Activated T-cell treated with anti-CD3 and anti-CD28 coated beads, Interleukin-2, amount 50 U/mL, for 24 hours (primary cell): Measurements from ENCODE around the gene JUP.

Source experiments
- DNase-seq: peaks from one replicate; pipeline ENCODE4 v3.0.0-alpha.2; 2020
- H3K27ac Mint-ChIP-seq: 2 replicates; pipeline ENCODE4 v1.8.0; 2020; ENCODE audit warnings: mild to moderate bottlenecking, mixed read lengths
- H3K27me3 Mint-ChIP-seq: 2 replicates; pipeline ENCODE4 v1.8.0; 2020; ENCODE audit warnings: mixed read lengths
- H3K36me3 Mint-ChIP-seq: 2 replicates; pipeline ENCODE4 v1.8.0; 2020; ENCODE audit warnings: low read depth, mixed read lengths
- H3K4me1 Mint-ChIP-seq: 2 replicates; pipeline ENCODE4 v1.8.0; 2020; ENCODE audit warnings: low read depth, mixed read lengths
- H3K4me3 Mint-ChIP-seq: 2 replicates; pipeline ENCODE4 v1.8.0; 2020; ENCODE audit warnings: mild to moderate bottlenecking, moderate library complexity, mixed read lengths
- H3K9me3 Mint-ChIP-seq: 2 replicates; pipeline ENCODE4 v1.8.0; 2020; ENCODE audit warnings: mixed read lengths

JUP gene

GRCh38 chr17:41734949-41735313 lies 51.6 kb downstream of the JUP start:
- H3K4me3 Mint-ChIP-seq, result peak overlapping the region; percentile 33
- peaks cover 6% of the 10 kb centered on the region for H3K4me1 Mint-ChIP-seq
- no peak for DNase-seq
- H3K36me3 Mint-ChIP-seq, result no peaks in the 10 kb centered on the region
- H3K9me3 Mint-ChIP-seq, result no peaks in the 10 kb centered on the region
- no peak overlapping the region for H3K27ac Mint-ChIP-seq
- peaks cover 63% of the 10 kb centered on the region for H3K27me3 Mint-ChIP-seq

- H3K9me3 Mint-ChIP-seq, result no peaks in the 10 kb centered on the region
- DNase-seq, result peak; percentile 46
- no peak within 1 kb of the TSS for H3K27ac Mint-ChIP-seq
- H3K4me3 Mint-ChIP-seq, result peak within 1 kb of the TSS; percentile 33
- H3K36me3 Mint-ChIP-seq, result no peaks in the 10 kb centered on the region
- H3K27me3 Mint-ChIP-seq, result peaks cover 63% of the 10 kb centered on the region
- H3K4me1 Mint-ChIP-seq, result peaks cover 6% of the 10 kb centered on the region
Measured at GRCh38 chr17:41734139-41734948, 52.2 kb downstream of the JUP start, which contains the start of gene HAP1. Gene HAP1, minus strand, starts transcription at chr17:41734643. Its CDS starts 9 bp downstream, at chr17:41734634.

- H3K27me3 Mint-ChIP-seq, result peaks cover 65% of the 10 kb centered on the region
- H3K4me1 Mint-ChIP-seq, result peaks cover 6% of the 10 kb centered on the region
- H3K36me3 Mint-ChIP-seq, result no peaks in the 10 kb centered on the region
- no peaks in the 10 kb centered on the region for H3K9me3 Mint-ChIP-seq
- H3K27ac Mint-ChIP-seq, result no peak overlapping the region
- DNase-seq, result no peak
- no peak overlapping the region for H3K4me3 Mint-ChIP-seq
Measured at GRCh38 chr17:41733348-41734138, 53.0 kb downstream of the JUP start.

- H3K4me3 Mint-ChIP-seq, result no peak overlapping the region
- H3K27me3 Mint-ChIP-seq, result peaks cover 56% of the 10 kb centered on the region
Measured at GRCh38 chr17:41731836-41732235, 54.7 kb downstream of the JUP start.

GRCh38 chr17:41730479-41730878 lies 56.0 kb downstream of the JUP start:
- Mint-ChIP-seq H3K27me3 (peaks cover 43% of the 10 kb centered on the region), H3K4me3 (no peak overlapping the region), H3K27ac (no peak overlapping the region), H3K36me3 (no peaks in the 10 kb centered on the region), H3K4me1 (peaks cover 6% of the 10 kb centered on the region), H3K9me3 (no peaks in the 10 kb centered on the region)
- no peak for DNase-seq

More at GRCh38 chr17:41731836-41732235, 54.7 kb downstream of the JUP start:
- no peaks in the 10 kb centered on the region for H3K9me3 Mint-ChIP-seq
- no peaks in the 10 kb centered on the region for H3K36me3 Mint-ChIP-seq
- no peak overlapping the region for H3K27ac Mint-ChIP-seq
- no peak for DNase-seq
- H3K4me1 Mint-ChIP-seq, result peaks cover 6% of the 10 kb centered on the region

- no peak for DNase-seq
- Mint-ChIP-seq H3K27me3 (peaks cover 40% of the 10 kb centered on the region), H3K9me3 (no peaks in the 10 kb centered on the region)
Measured at GRCh38 chr17:41728056-41728455, 58.5 kb downstream of the JUP start.

GRCh38 chr17:41725134-41725533 lies 61.4 kb downstream of the JUP start:
- no peaks in the 10 kb centered on the region for H3K4me1 Mint-ChIP-seq
- no peak overlapping the region for H3K4me3 Mint-ChIP-seq
- DNase-seq, result no peak
- peaks cover 20% of the 10 kb centered on the region for H3K27me3 Mint-ChIP-seq
- no peak overlapping the region for H3K27ac Mint-ChIP-seq
- no peaks in the 10 kb centered on the region for H3K9me3 Mint-ChIP-seq
- H3K36me3 Mint-ChIP-seq, result no peaks in the 10 kb centered on the region

More at GRCh38 chr17:41728056-41728455, 58.5 kb downstream of the JUP start:
- H3K4me3 Mint-ChIP-seq, result no peak overlapping the region
- no peak overlapping the region for H3K27ac Mint-ChIP-seq
- H3K4me1 Mint-ChIP-seq, result no peaks in the 10 kb centered on the region
- no peaks in the 10 kb centered on the region for H3K36me3 Mint-ChIP-seq

- Mint-ChIP-seq H3K27ac (no peak overlapping the region), H3K27me3 (peaks cover 18% of the 10 kb centered on the region)
Measured at GRCh38 chr17:41724476-41725050, 61.9 kb downstream of the JUP start.

GRCh38 chr17:41723801-41724475 lies 62.6 kb downstream of the JUP start:
- Mint-ChIP-seq H3K4me1 (no peaks in the 10 kb centered on the region), H3K36me3 (no peaks in the 10 kb centered on the region), H3K9me3 (no peaks in the 10 kb centered on the region), H3K27ac (no peak overlapping the region), H3K4me3 (no peak overlapping the region), H3K27me3 (peaks cover 18% of the 10 kb centered on the region)
- DNase-seq, result no peak

More at GRCh38 chr17:41724476-41725050, 61.9 kb downstream of the JUP start:
- Mint-ChIP-seq H3K4me1 (no peaks in the 10 kb centered on the region), H3K4me3 (no peak overlapping the region), H3K36me3 (no peaks in the 10 kb centered on the region), H3K9me3 (no peaks in the 10 kb centered on the region)
- DNase-seq, result no peak

GRCh38 chr17:41722231-41722630 lies 64.3 kb downstream of the JUP start:
- H3K9me3 Mint-ChIP-seq, result no peaks in the 10 kb centered on the region
- peaks cover 7% of the 10 kb centered on the region for H3K4me1 Mint-ChIP-seq
- H3K36me3 Mint-ChIP-seq, result no peaks in the 10 kb centered on the region
- H3K27me3 Mint-ChIP-seq, result peaks cover 13% of the 10 kb centered on the region
- H3K27ac Mint-ChIP-seq, result no peak overlapping the region
- DNase-seq, result no peak
- no peak overlapping the region for H3K4me3 Mint-ChIP-seq

GRCh38 chr17:41718287-41718645 lies 68.2 kb downstream of the JUP start:
- Mint-ChIP-seq H3K27me3 (peaks cover 5% of the 10 kb centered on the region), H3K9me3 (no peaks in the 10 kb centered on the region), H3K4me3 (no peak overlapping the region), H3K36me3 (no peaks in the 10 kb centered on the region), H3K4me1 (peaks cover 10% of the 10 kb centered on the region), H3K27ac (no peak overlapping the region)
- DNase-seq, result no peak

- H3K4me3 Mint-ChIP-seq, result no peak overlapping the region
- no peak overlapping the region for H3K27ac Mint-ChIP-seq
- H3K4me1 Mint-ChIP-seq, result peaks cover 10% of the 10 kb centered on the region
- DNase-seq, result no peak
- peaks cover 5% of the 10 kb centered on the region for H3K27me3 Mint-ChIP-seq
- no peaks in the 10 kb centered on the region for H3K36me3 Mint-ChIP-seq
- no peaks in the 10 kb centered on the region for H3K9me3 Mint-ChIP-seq
Measured at GRCh38 chr17:41717408-41718286, 68.9 kb downstream of the JUP start.

GRCh38 chr17:41711669-41712400 lies 74.7 kb downstream of the JUP start, which contains the start of gene GAST:
Gene GAST, plus strand, starts transcription at chr17:41712331. Its CDS starts 3,106 bp downstream, at chr17:41715437.
- H3K4me3 Mint-ChIP-seq, result no peak within 1 kb of the TSS
- H3K36me3 Mint-ChIP-seq, result no peaks in the 10 kb centered on the region
- no peak within 1 kb of the TSS for H3K27ac Mint-ChIP-seq
- no peaks in the 10 kb centered on the region for H3K9me3 Mint-ChIP-seq
- H3K4me1 Mint-ChIP-seq, result peaks cover 7% of the 10 kb centered on the region
- H3K27me3 Mint-ChIP-seq, result peaks cover 5% of the 10 kb centered on the region
- no peak for DNase-seq
